Sigmoid colon (tissue), 4 donors: ENCODE data around the gene KCNJ15.

Source experiments
- CTCF ChIP-seq, 4 experiments: fragments of 450-650 bp in 3 of 4; fragments of 200-600 bp in 1 of 4; IDR thresholded peaks; one replicate each; pipeline ENCODE4 v1.5.1; 2016 to 2019; ENCODE audit warnings: antibody characterized with exemption in 4 of 4, mild to moderate bottlenecking in 3 of 4, moderate library complexity in 2 of 4
- EP300 ChIP-seq, 4 donors: sonication (generic); formaldehyde crosslinking; IDR thresholded peaks; one replicate each; pipeline ENCODE4 v1.6.1; 2017; ENCODE audit warnings: antibody characterized with exemption in 4 of 4
- POLR2AphosphoS5 ChIP-seq, 4 donors: sonication (generic); formaldehyde crosslinking; IDR thresholded peaks; one replicate each; pipeline ENCODE4 v1.6.1; 2017; ENCODE audit warnings: antibody characterized with exemption in 4 of 4

DNA sequence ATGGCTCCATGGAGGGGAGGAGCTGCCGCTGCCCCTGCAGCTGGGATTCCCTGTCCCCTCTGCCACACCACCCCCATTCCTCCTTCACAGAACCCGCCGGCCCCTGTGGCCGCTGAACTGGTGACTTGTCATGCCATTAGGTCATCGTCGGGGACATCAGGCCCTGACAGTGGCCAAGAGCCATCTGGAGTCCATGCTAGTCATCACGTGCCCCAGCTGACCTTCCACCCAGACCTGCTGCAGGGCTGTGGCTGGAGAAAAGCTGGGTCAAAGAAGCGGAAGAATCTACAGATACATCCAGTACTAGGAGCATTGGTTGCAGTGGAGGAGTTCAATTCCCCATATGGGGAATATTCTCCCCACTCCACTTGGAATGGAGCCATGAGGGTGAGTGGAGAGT, 78.1 kb downstream of the KCNJ15 start:
- TF ChIP-seq EP300 (IDR thresholded peaks at IDR 0.05) (no peak), POLR2AphosphoS5 (IDR thresholded peaks at IDR 0.05) (no peak), CTCF (IDR thresholded peaks at IDR 0.05) (no peak)
